GM21526 (cell line): ENCODE data around the gene CT45A7.
"Not testable (repeated sequence)": the region's sequence is repeated elsewhere in the genome, so short reads cannot be mapped to it uniquely, and the experiment has no call there.

Experiments
- ATAC-seq: cut with Tn5 transposase; IDR thresholded peaks from one replicate; pipeline ENCODE4 v1.9.1; 2021; ENCODE audit warnings: moderate library complexity; ENCODE audit not compliant: unreplicated experiment, low FRiP score

CT45A7 gene, protein sequence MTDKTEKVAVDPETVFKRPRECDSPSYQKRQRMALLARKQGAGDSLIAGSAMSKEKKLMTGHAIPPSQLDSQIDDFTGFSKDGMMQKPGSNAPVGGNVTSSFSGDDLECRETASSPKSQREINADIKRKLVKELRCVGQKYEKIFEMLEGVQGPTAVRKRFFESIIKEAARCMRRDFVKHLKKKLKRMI

DNA sequence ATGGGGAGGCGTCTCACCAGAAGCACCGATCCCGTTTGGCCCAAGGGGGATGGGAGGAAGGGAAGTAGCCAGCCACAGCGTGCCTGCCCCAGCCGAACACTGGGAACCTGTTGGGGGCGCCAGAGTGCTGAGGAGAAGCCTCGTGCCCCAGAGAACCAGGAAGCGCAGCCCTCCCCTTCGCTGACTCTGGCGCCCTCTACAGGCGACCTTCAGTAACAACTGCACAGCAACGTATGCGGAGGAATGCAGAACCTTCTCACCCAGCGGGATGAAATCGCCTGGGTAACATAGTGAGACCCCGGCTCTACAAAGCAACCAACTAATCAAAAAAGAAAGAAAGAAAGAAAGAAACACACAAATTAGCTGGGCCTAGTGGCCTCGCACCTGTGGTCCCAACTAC lies at the start of gene CT45A7:
TSS of gene CT45A7 (minus strand) at position 101 of the 400 bp plus-strand sequence. CDS start 3,747 bp downstream, outside the sequence.
- ATAC-seq: not testable (repeated sequence)

DNA sequence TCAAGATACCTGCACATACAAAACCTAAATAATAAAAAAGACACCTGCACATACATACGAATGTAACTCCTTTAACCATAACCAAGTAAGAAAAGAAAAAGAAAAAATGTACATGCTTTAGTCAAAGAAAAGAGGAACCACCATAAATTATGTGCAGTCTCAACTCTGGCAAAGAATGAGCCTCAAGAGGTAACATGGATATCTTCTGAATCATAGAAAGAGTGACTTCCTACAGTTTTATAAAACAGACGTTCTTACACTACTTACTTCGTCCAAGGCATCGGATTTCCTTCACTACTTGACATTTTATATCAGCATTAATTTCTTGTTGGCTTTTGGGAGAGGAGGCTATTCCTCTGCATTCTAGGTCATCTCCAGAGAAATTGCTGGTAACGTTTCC lies 45.7 kb upstream of the CT45A7 start:
- ATAC-seq: not testable (repeated sequence)

DNA sequence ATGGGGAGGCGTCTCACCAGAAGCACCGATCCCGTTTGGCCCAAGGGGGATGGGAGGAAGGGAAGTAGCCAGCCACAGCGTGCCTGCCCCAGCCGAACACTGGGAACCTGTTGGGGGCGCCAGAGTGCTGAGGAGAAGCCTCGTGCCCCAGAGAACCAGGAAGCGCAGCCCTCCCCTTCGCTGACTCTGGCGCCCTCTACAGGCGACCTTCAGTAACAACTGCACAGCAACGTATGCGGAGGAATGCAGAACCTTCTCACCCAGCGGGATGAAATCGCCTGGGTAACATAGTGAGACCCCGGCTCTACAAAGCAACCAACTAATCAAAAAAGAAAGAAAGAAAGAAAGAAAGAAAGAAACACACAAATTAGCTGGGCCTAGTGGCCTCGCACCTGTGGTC lies 34.6 kb upstream of the CT45A7 start, which contains the start of gene CT45A9:
TSS of gene CT45A9 (minus strand) at position 101 of the 400 bp plus-strand sequence. CDS start 3,751 bp downstream, outside the sequence.
- not testable (repeated sequence) for ATAC-seq

DNA sequence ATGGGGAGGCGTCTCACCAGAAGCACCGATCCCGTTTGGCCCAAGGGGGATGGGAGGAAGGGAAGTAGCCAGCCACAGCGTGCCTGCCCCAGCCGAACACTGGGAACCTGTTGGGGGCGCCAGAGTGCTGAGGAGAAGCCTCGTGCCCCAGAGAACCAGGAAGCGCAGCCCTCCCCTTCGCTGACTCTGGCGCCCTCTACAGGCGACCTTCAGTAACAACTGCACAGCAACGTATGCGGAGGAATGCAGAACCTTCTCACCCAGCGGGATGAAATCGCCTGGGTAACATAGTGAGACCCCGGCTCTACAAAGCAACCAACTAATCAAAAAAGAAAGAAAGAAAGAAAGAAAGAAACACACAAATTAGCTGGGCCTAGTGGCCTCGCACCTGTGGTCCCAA lies 17.4 kb upstream of the CT45A7 start, which contains the start of gene CT45A8:
TSS of gene CT45A8 (minus strand) at position 101 of the 400 bp plus-strand sequence. CDS start 3,755 bp downstream, outside the sequence.
- not testable (repeated sequence) for ATAC-seq

DNA sequence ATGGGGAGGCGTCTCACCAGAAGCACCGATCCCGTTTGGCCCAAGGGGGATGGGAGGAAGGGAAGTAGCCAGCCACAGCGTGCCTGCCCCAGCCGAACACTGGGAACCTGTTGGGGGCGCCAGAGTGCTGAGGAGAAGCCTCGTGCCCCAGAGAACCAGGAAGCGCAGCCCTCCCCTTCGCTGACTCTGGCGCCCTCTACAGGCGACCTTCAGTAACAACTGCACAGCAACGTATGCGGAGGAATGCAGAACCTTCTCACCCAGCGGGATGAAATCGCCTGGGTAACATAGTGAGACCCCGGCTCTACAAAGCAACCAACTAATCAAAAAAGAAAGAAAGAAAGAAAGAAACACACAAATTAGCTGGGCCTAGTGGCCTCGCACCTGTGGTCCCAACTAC lies 17.2 kb downstream of the CT45A7 start, which contains the start of gene CT45A2:
TSS of gene CT45A2 (minus strand) at position 101 of the 400 bp plus-strand sequence. CDS start 3,747 bp downstream, outside the sequence.
- not testable (repeated sequence) for ATAC-seq

DNA sequence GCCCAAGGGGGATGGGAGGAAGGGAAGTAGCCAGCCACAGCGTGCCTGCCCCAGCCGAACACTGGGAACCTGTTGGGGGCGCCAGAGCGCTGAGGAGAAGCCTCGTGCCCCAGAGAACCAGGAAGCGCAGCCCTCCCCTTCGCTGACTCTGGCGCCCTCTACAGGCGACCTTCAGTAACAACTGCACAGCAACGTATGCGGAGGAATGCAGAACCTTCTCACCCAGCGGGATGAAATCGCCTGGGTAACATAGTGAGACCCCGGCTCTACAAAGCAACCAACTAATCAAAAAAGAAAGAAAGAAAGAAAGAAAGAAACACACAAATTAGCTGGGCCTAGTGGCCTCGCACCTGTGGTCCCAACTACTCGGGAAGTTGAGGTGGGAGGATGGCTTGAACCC lies 34.4 kb downstream of the CT45A7 start, which contains the start of gene CT45A6:
TSS of gene CT45A6 (minus strand) at position 101 of the 400 bp plus-strand sequence. CDS start 3,794 bp downstream, outside the sequence.
- ATAC-seq: not testable (repeated sequence)

DNA sequence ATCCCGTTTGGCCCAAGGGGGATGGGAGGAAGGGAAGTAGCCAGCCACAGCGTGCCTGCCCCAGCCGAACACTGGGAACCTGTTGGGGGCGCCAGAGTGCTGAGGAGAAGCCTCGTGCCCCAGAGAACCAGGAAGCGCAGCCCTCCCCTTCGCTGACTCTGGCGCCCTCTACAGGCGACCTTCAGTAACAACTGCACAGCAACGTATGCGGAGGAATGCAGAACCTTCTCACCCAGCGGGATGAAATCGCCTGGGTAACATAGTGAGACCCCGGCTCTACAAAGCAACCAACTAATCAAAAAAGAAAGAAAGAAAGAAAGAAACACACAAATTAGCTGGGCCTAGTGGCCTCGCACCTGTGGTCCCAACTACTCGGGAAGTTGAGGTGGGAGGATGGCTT lies 51.7 kb downstream of the CT45A7 start, which contains the start of gene CT45A5:
TSS of gene CT45A5 (minus strand) at position 101 of the 400 bp plus-strand sequence. CDS start 3,774 bp downstream, outside the sequence.
- ATAC-seq: not testable (repeated sequence)
